Mesothelial cell of epicardium (in vitro differentiated cells): ENCODE measurements around the gene LRRK1. TPM values are rescaled to one million over a fixed set of nuclear protein-coding genes. Genes with fewer than 3 reads are reported as not detected.

Experiments used
- DNase-seq, 2 experiments: peaks; one replicate each; pipeline ENCODE4 v3.0.0; 2021; ENCODE audit warnings: low spot score in 2 of 2; ENCODE audit not compliant: unreplicated experiment in 2 of 2
- H3K27ac Mint-ChIP-seq: 2 replicates; pipeline ENCODE4 v1.8.0; 2021; ENCODE audit warnings: mixed read lengths
- H3K27me3 Mint-ChIP-seq: 2 replicates; pipeline ENCODE4 v1.8.0; 2021; ENCODE audit warnings: low read depth, mixed read lengths
- H3K36me3 Mint-ChIP-seq: 2 replicates; pipeline ENCODE4 v1.8.0; 2021; ENCODE audit warnings: mixed read lengths
- H3K4me1 Mint-ChIP-seq: 2 replicates; pipeline ENCODE4 v1.8.0; 2021; ENCODE audit warnings: mixed read lengths
- H3K4me3 Mint-ChIP-seq: 2 replicates; pipeline ENCODE4 v1.8.0; 2021; ENCODE audit warnings: mild to moderate bottlenecking, moderate library complexity, mixed read lengths
- H3K9me3 Mint-ChIP-seq: 2 replicates; pipeline ENCODE4 v1.8.0; 2021; ENCODE audit warnings: mixed read lengths
- total RNA-seq: library from RNA; stranded (reverse); gene quantifications from 3 replicates; pipeline ENCODE4 v1.2.1, GENCODE V29; 2021
- TF ChIP-seq, protein P1 (sequence below): fragments of 200-600 bp; sonication (generic); IDR thresholded peaks from one replicate; pipeline ENCODE4 v1.5.0; 2021; ENCODE audit warnings: antibody characterized with exemption; ENCODE audit not compliant: unreplicated experiment

The LRRK1 gene
- total RNA-seq, 1 donor from 2014 or later = 2.3 TPM

DNA sequence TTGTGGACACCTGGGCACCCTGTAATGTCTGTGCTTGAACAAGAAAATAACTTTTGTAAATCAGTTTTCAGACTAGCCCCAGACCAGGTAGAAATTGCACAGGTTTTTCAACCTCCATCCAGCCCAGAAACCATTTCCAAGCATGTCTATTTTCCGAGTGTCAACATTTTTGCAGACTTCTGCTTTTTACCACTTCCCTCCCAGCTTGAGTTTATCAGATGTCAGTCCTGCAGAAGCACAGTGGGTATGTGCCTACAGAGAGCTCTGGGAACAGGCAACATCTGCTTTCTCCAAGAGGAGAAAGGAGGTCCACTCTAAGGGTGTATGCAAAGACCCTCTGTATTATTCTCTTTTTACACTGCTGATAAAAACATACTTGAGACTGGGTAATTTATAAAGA is 83.9 kb downstream of the LRRK1 start:
- H3K4me3 Mint-ChIP-seq = no peak overlapping the region
- DNase-seq = no peak
- H3K27ac Mint-ChIP-seq = no peak overlapping the region
- no peaks in the 10 kb centered on the region for H3K36me3 Mint-ChIP-seq
- peaks cover 47% of the 10 kb centered on the region for H3K27me3 Mint-ChIP-seq
- TF ChIP-seq, protein P1, sequence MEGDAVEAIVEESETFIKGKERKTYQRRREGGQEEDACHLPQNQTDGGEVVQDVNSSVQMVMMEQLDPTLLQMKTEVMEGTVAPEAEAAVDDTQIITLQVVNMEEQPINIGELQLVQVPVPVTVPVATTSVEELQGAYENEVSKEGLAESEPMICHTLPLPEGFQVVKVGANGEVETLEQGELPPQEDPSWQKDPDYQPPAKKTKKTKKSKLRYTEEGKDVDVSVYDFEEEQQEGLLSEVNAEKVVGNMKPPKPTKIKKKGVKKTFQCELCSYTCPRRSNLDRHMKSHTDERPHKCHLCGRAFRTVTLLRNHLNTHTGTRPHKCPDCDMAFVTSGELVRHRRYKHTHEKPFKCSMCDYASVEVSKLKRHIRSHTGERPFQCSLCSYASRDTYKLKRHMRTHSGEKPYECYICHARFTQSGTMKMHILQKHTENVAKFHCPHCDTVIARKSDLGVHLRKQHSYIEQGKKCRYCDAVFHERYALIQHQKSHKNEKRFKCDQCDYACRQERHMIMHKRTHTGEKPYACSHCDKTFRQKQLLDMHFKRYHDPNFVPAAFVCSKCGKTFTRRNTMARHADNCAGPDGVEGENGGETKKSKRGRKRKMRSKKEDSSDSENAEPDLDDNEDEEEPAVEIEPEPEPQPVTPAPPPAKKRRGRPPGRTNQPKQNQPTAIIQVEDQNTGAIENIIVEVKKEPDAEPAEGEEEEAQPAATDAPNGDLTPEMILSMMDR = no peak
- peaks cover 18% of the 10 kb centered on the region for H3K4me1 Mint-ChIP-seq
- peaks cover 16% of the 10 kb centered on the region for H3K9me3 Mint-ChIP-seq

DNA sequence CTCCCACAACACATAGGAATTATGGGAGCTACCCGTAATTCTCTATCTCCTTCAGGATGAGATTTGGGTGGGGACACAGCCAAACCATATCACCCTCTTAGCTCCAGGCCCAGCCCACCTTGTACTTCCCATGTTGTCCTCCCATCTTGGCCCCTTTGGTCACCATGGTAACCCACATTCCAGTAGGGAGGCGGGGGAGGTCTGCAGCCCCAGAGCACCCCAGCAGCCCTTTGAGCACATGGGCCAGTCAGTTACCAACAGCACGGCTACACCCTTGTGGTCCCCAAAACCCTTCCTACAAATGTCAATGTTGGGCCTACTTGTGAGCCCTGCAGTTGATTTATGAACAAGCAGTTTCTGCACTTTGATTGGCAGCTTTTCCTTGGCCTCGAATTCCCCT is 84.5 kb downstream of the LRRK1 start:
- no peak for DNase-seq

DNA sequence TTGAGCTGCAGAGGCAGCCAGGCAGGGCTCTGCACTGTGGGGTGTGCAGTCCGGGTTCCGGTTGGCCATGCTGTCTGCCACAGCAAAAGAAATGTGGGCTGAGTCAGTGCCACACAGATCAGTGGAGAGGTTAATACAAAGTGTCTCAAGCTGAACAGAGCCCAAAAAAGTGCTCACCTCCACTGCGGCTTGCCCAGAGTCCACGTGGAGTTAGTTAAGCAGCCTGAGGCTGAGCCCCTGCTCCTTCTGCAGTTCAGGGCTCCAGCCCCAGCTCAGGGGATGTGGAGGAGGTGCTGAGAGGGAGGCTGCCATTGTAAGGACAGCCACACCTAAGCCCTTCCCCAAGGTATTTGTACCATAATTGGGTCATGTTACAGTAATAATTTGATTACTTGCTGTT is 85.3 kb downstream of the LRRK1 start:
- Mint-ChIP-seq H3K27me3 (peaks cover 38% of the 10 kb centered on the region), H3K4me3 (no peak overlapping the region), H3K4me1 (peaks cover 24% of the 10 kb centered on the region), H3K9me3 (peaks cover 16% of the 10 kb centered on the region), H3K36me3 (no peaks in the 10 kb centered on the region), H3K27ac (no peak overlapping the region)
- TF ChIP-seq, protein P1 = no peak
- peak in 1 of 2 experiments; percentile 32 for DNase-seq

More for the DNA sequence above, 84.5 kb downstream of the LRRK1 start:
- Mint-ChIP-seq H3K4me3 (no peak overlapping the region), H3K27me3 (peaks cover 44% of the 10 kb centered on the region), H3K9me3 (peaks cover 16% of the 10 kb centered on the region), H3K4me1 (peaks cover 24% of the 10 kb centered on the region), H3K27ac (no peak overlapping the region), H3K36me3 (no peaks in the 10 kb centered on the region)
- TF ChIP-seq, protein P1 = no peak

DNA sequence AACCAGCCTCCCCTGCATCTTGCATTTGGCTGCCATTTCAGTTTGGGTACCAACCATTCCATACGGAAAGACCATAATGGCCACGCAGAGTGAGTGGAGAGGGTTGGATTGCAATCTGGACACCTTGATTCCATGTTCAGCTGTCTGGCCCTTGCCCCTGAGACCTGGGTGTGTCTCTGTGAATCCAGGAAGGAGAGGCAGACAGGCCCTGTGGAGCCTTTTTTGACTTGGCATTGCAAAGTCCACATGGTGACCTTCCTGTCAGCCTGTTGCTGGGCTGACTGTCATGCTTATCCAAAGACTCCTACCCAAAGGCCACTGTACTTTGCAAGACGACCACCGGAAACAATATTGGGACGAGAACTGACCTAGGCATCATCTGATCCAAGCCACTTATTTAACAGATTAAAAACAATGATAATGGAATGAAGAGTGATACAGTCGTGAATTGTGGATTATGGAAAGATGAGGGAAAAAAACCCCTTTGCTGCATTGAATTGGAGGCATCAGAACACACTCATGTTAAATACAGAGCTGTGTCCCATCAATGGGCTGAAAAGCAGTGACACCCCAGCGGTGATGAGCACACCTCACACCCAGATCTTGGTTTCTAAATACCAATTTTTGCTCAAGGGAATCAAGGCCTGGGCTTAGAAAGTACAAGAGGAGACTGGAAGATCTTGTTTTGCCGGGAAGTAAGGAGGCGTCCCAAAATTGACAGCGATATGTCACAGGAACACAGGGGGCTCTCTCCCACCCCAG is 86.0 kb downstream of the LRRK1 start:
- Mint-ChIP-seq H3K9me3 (peaks cover 16% of the 10 kb centered on the region), H3K4me1 (peaks cover 21% of the 10 kb centered on the region), H3K36me3 (no peaks in the 10 kb centered on the region), H3K27ac (no peak overlapping the region), H3K4me3 (no peak overlapping the region), H3K27me3 (peaks cover 32% of the 10 kb centered on the region)
- TF ChIP-seq, protein P1 = no peak
- peak in 1 of 2 experiments; percentile 29 for DNase-seq

DNA sequence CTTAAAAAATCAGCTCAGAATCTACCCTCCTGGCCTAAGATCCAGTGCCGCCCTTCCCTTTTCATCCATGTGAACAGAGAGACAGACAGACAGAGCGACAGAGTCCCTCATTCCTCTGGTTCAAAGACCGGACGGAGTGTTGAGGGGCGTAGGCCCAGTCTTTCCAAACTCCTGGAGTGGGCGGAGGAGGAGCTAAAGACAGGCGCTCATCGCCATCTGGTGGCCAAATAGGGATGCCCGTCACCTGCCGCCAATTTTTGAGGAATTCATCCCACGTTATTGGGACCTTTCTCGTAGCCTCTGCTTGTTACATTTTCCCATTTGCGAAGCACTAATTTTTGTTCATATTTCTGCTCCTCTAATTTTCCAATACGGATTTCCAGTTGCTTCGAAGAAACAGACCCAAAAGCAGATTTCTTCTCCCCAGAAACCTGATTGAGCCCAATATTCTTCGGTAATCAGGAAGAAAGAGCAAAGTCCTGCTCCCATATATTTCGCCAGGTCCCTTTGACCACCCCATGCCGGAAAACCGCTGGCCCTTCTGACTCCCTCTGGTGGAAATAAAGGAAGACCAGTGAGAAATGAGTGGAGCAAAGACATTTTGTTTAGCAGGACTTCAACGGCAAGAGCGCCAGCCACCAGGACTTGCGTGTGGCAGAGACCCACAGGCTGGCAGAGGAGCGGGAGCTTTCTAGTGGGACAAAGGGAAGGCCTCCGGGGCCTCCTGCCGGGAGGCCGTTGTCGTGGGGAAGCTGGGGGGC is 88.0 kb downstream of the LRRK1 start:
- H3K27me3 Mint-ChIP-seq = peaks cover 17% of the 10 kb centered on the region
- peak; percentile 46 to 82 for DNase-seq
- no peaks in the 10 kb centered on the region for H3K36me3 Mint-ChIP-seq
- peak overlapping the region; percentile 86 for H3K4me3 Mint-ChIP-seq
- peaks cover 16% of the 10 kb centered on the region for H3K9me3 Mint-ChIP-seq
- TF ChIP-seq, protein P1 = peak; percentile 86
- no peak overlapping the region for H3K27ac Mint-ChIP-seq
- H3K4me1 Mint-ChIP-seq = peaks cover 25% of the 10 kb centered on the region
